Osteocyte (in vitro differentiated cells): ENCODE measurements around the gene CDC37L1. TPM values are rescaled to one million over a fixed set of nuclear protein-coding genes. Genes with fewer than 3 reads are reported as not detected.

ENCODE experiments used
- DNase-seq: peaks from one replicate; pipeline ENCODE4 v3.0.0; 2021; ENCODE audit warnings: mixed read lengths; ENCODE audit not compliant: unreplicated experiment; ENCODE audit errors: extremely low spot score
- H3K27ac Mint-ChIP-seq: one replicate; pipeline ENCODE4 v1.8.0; 2021; ENCODE audit warnings: mild to moderate bottlenecking, mixed read lengths; ENCODE audit not compliant: unreplicated experiment
- H3K27me3 Mint-ChIP-seq: one replicate; pipeline ENCODE4 v1.8.0; 2021; ENCODE audit warnings: mixed read lengths; ENCODE audit not compliant: unreplicated experiment
- H3K36me3 Mint-ChIP-seq: one replicate; pipeline ENCODE4 v1.8.0; 2021; ENCODE audit warnings: mixed read lengths; ENCODE audit not compliant: unreplicated experiment
- H3K4me1 Mint-ChIP-seq: one replicate; pipeline ENCODE4 v1.8.0; 2021; ENCODE audit warnings: mixed read lengths; ENCODE audit not compliant: unreplicated experiment
- H3K4me3 Mint-ChIP-seq: one replicate; pipeline ENCODE4 v1.8.0; 2021; ENCODE audit warnings: mild to moderate bottlenecking, moderate library complexity, mixed read lengths; ENCODE audit not compliant: unreplicated experiment
- H3K9me3 Mint-ChIP-seq: one replicate; pipeline ENCODE4 v1.8.0; 2021; ENCODE audit warnings: mixed read lengths; ENCODE audit not compliant: unreplicated experiment
- long read RNA-seq: library from polyadenylated mRNA; unstranded; transcript quantifications from one replicate; pipeline ENCODE4 v2.0.0, GENCODE V29; 2021
- total RNA-seq: library from RNA; stranded (reverse); gene quantifications from 2 replicates; pipeline ENCODE4 v1.2.1, GENCODE V29; 2021
- TF ChIP-seq, protein P1 (sequence below): fragments of 200-600 bp; sonication (generic); IDR thresholded peaks from 2 replicates; pipeline ENCODE4 v1.5.0; 2021; ENCODE audit warnings: antibody characterized with exemption, mild to moderate bottlenecking, moderate library complexity

The CDC37L1 gene
- 14.9 and 19.9 TPM in 2 replicates for total RNA-seq
- long read RNA-seq, transcript CDC37L1-201 (7 exons, 3,502 nt) = major isoform, 130 of 141 reads
- long read RNA-seq, partial matches to known transcripts = 6 of 141 reads
- long read RNA-seq, other reads (novel, unspliced or antisense) = 3 of 141 reads

DNA sequence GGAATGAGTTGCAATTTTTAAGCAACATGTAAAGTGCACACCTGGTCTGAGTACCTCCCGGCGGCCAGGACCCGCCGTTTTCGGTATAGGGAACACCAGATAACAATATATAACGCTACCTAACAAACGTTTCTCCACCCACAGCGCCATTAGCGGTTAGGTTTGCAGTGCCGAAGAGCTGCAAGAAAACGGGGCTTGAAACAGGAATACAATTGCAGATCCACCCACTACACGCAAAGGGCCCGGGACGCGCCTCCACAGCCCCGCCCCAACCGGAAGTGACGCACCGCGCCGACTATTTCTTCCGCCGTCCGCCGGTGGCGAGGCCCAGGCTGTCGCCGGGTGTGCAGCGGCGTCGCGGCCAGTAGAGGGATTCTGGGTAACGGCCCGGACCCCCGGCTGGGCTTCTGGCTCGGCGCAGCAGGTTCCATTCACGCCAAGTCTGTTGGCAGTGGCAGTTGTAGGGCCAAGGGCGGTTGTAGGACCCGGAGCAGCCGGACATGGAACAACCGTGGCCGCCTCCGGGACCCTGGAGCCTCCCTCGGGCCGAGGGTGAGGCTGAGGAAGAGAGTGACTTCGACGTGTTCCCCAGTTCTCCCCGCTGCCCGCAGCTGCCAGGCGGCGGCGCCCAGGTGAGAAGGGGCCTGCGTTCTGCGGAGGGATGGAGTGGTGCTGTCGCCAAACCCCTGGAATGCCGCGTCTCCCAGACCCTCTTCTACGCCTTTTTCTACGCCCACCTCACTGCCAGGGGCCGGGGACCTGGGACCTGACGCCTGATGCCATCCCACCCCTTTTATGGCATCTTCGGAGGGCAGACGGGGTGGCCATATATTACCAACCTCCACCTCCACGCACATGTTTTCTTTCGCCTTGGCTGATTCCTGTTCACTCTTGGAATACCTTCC is at the start of gene CDC37L1:
Gene CDC37L1, plus strand, starts transcription at position 302 of the 905 bp plus-strand sequence. Its CDS starts 199 bp downstream, at position 501.
- TF ChIP-seq, protein P1, sequence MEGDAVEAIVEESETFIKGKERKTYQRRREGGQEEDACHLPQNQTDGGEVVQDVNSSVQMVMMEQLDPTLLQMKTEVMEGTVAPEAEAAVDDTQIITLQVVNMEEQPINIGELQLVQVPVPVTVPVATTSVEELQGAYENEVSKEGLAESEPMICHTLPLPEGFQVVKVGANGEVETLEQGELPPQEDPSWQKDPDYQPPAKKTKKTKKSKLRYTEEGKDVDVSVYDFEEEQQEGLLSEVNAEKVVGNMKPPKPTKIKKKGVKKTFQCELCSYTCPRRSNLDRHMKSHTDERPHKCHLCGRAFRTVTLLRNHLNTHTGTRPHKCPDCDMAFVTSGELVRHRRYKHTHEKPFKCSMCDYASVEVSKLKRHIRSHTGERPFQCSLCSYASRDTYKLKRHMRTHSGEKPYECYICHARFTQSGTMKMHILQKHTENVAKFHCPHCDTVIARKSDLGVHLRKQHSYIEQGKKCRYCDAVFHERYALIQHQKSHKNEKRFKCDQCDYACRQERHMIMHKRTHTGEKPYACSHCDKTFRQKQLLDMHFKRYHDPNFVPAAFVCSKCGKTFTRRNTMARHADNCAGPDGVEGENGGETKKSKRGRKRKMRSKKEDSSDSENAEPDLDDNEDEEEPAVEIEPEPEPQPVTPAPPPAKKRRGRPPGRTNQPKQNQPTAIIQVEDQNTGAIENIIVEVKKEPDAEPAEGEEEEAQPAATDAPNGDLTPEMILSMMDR = peak; percentile 69
- DNase-seq = peak; percentile 99
- H3K27me3 Mint-ChIP-seq = no peaks in the 10 kb centered on the region
- H3K4me1 Mint-ChIP-seq = peaks cover 14% of the 10 kb centered on the region
- H3K9me3 Mint-ChIP-seq = no peaks in the 10 kb centered on the region
- peaks cover 3% of the 10 kb centered on the region for H3K36me3 Mint-ChIP-seq
- no peak within 1 kb of the TSS for H3K4me3 Mint-ChIP-seq
- H3K27ac Mint-ChIP-seq = no peak within 1 kb of the TSS

DNA sequence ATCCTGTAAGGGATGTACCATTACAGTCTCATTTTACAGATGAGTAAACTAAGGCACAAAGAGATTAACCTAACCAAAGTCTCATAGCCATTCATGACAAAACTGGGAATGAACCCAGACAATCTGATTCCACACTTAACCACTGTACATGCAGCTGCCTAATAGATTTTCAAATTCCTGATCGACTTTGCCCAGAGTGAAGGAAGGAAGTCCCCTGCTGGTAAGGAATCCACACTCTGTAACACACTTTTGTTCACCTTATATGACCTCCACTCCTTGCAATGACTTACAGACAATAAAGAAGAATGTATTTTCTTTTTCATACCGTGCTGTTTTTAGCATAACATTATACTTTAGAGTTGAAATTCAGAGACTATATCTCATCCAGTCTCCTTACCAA is 48.5 kb upstream of the CDC37L1 start:
- H3K36me3 Mint-ChIP-seq = no peaks in the 10 kb centered on the region

DNA sequence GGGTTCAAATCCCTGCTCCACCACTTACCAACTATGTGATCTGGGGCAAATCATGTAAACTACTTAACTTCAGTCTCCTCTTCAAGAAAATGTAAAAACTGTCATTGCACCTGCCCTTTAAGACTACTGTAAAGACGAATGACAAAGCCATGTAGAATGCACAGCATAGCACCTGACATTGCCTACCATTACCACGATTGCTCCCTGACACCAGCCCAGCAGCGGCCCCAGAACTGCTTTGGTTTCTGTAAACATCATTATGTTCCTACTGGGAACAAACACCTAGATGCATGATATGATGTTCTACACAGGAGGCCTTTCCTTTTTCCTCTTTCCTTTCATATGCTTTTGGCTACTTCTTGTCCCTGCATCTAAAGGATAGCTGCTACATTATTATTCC is 40.4 kb upstream of the CDC37L1 start:
- Mint-ChIP-seq H3K9me3 (no peaks in the 10 kb centered on the region), H3K4me1 (peaks cover 5% of the 10 kb centered on the region), H3K27ac (no peak overlapping the region), H3K4me3 (no peak overlapping the region), H3K36me3 (no peaks in the 10 kb centered on the region), H3K27me3 (peaks cover 15% of the 10 kb centered on the region)
- TF ChIP-seq, protein P1 = no peak
- no peak for DNase-seq

More for the DNA sequence above, 48.5 kb upstream of the CDC37L1 start:
- H3K27me3 Mint-ChIP-seq = no peaks in the 10 kb centered on the region
- H3K4me3 Mint-ChIP-seq = peak overlapping the region; percentile 33
- no peaks in the 10 kb centered on the region for H3K9me3 Mint-ChIP-seq
- H3K4me1 Mint-ChIP-seq = peaks cover 15% of the 10 kb centered on the region
- DNase-seq = no peak
- no peak overlapping the region for H3K27ac Mint-ChIP-seq
- TF ChIP-seq, protein P1 = peak; percentile 26

DNA sequence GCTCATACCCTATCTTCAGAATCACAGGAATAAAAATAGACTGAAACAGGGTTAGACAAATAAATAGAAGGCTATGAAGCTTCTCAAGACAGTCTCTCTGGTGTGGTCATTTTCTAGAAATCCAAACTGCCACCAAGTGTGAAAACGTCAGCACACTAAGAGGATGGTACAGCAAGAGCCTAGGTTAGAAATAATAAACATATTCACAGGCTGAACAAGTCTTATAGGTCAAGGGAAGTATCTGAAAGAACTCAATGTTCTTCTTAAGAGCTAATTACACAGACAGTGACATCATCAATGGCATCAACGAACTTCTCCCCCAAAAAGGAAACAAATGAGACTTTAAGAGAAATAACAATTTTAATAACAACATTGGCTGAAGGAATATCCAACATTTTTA is 39.9 kb upstream of the CDC37L1 start:
- TF ChIP-seq, protein P1 = no peak
- Mint-ChIP-seq H3K27ac (no peak overlapping the region), H3K27me3 (peaks cover 15% of the 10 kb centered on the region), H3K9me3 (no peaks in the 10 kb centered on the region), H3K36me3 (no peaks in the 10 kb centered on the region), H3K4me1 (peaks cover 5% of the 10 kb centered on the region), H3K4me3 (no peak overlapping the region)
- no peak for DNase-seq

DNA sequence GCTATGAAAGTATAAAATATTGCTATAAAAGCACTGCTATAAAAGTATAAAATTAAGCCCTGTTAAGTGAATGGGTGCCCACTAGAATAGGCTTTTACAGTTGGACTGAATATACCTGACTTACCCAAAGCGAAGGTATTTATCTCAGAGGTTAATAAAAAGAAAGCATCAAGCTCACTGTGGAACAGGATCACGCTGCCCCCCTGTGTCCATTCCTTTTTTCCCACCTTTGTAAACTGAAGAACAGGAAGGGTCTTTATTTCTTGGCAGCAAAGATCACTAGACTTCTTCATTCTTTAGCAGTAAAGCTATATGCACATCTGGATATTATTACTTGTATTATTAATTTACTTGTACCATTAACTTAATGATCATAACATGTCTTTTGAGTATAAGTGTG is 39.3 kb upstream of the CDC37L1 start:
- DNase-seq = no peak
- H3K4me3 Mint-ChIP-seq = no peak overlapping the region
- TF ChIP-seq, protein P1 = peak; percentile 69
- H3K36me3 Mint-ChIP-seq = no peaks in the 10 kb centered on the region
- H3K27me3 Mint-ChIP-seq = peaks cover 15% of the 10 kb centered on the region
- no peaks in the 10 kb centered on the region for H3K9me3 Mint-ChIP-seq
- no peak overlapping the region for H3K27ac Mint-ChIP-seq
- peaks cover 5% of the 10 kb centered on the region for H3K4me1 Mint-ChIP-seq
